K562 (cell line): ENCODE data around the gene ARL6IP6. TPM values are rescaled to one million over a fixed set of nuclear protein-coding genes. Genes with fewer than 3 reads are reported as not detected.

Experiments
- ARNT ChIP-seq, 2 experiments: fragments of 450-650 bp; IDR thresholded peaks; 2 replicates each; pipeline ENCODE4 v1.6.1; 2016; ENCODE audit warnings: mild to moderate bottlenecking in 1 of 2
- BCOR ChIP-seq: fragments of 450-650 bp; IDR thresholded peaks from 2 replicates; pipeline ENCODE4 v1.6.1; 2016
- HDGF ChIP-seq: fragments of 450-650 bp; IDR thresholded peaks from 2 replicates; pipeline ENCODE4 v1.6.1; 2016
- HNRNPL ChIP-seq: fragments of 200-400 bp; formaldehyde crosslinking; IDR thresholded peaks from 2 replicates; pipeline ENCODE4 v1.6.1; 2017; ENCODE audit warnings: low read depth, mild to moderate bottlenecking, low read length
- KDM5B ChIP-seq: fragments of 200-600 bp; sonication (generic); IDR thresholded peaks from 2 replicates; pipeline ENCODE4 v1.6.1; 2012; ENCODE audit warnings: low read depth, mild to moderate bottlenecking, moderate library complexity, low read length, control low read depth, inconsistent platforms; ENCODE audit not compliant: insufficient replicate concordance
- POU5F1 ChIP-seq: fragments of 150-350 bp; IDR thresholded peaks from 2 replicates; pipeline ENCODE4 v1.6.1; 2014; ENCODE audit warnings: borderline replicate concordance, low read length, low read depth, mild to moderate bottlenecking; ENCODE audit not compliant: partially characterized antibody
- TRIM24 ChIP-seq, 2 experiments: fragments of 450-650 bp; IDR thresholded peaks; 2 replicates each; pipeline ENCODE4 v1.6.1; 2016
- ZBTB49 ChIP-seq: sonication (generic); formaldehyde crosslinking; IDR thresholded peaks from 2 replicates; pipeline ENCODE4 v1.8.0; 2022; ENCODE audit warnings: missing genetic modification reagents, mild to moderate bottlenecking, borderline replicate concordance
- ZNF324 ChIP-seq: fragments of 250-450 bp; sonication (Bioruptor Pico); IDR thresholded peaks from 2 replicates; pipeline ENCODE4 v1.4.0; 2020; ENCODE audit warnings: mild to moderate bottlenecking
- polyA plus RNA-seq, 8 experiments: library from polyadenylated mRNA; depleted of rRNA in 4 of 8; stranded (reverse) in 5 of 8; unstranded in 3 of 8; fragments of >200 nt; fragmentation: Nextera tagmentation in 2 of 8; fragmentation: Illumina TruSeq in 1 of 8; extraction: Ambion mirVana in 2 of 8; extraction: Trizol in 1 of 8; gene quantifications; 2 replicates each; pipeline versions ENCODE4 v1.2.1 to v1.2.3, GENCODE V29; 2011 to 2014; ENCODE audit warnings: inconsistent platforms in 1 of 8, missing spikeins in 1 of 8
- total RNA-seq, 7 experiments: library from RNA; depleted of rRNA in 6 of 7; stranded (reverse); fragments of >200 nt in 6 of 7; fragmentation: Illumina TruSeq in 2 of 7; extraction: Trizol in 2 of 7; gene quantifications; 2 replicates each; pipeline versions ENCODE4 v1.2.1 to v1.2.3, GENCODE V29; 2011 to 2021; ENCODE audit warnings: low replicate concordance in 1 of 7

The ARL6IP6 gene
- total and polyA plus RNA-seq, 9 of the 15 experiments (the other 6 are each of a cell fraction or from before 2014, with no cell fraction given): 19.2 to 98.5 (median 36.2) TPM

- no peak; the same call in 1 of the 2 replicates for TF ChIP-seq ZBTB49 (CRISPR knock-in tag)
- no peak for TF ChIP-seq BCOR
- TF ChIP-seq POU5F1: no peak
- no peak for TF ChIP-seq KDM5B
- peak; percentile 49; the same call in 1 of the 2 replicates for TF ChIP-seq ZNF324 (CRISPR knock-in tag)
- TF ChIP-seq HDGF: 0 out of 2 replicates have a peak, but pooled peaks have one; percentile 38
- no peak for TF ChIP-seq ARNT (IDR thresholded peaks at IDR 0.05)
- no peak for TF ChIP-seq HNRNPL
- peak in 1 of 2 experiments; percentile 35; a peak in 1 of 4 replicates for TF ChIP-seq TRIM24 (IDR thresholded peaks at IDR 0.05)
These were observed 1.6 kb upstream of the ARL6IP6 start (continued) for GRCh38 chr2:152716805-152717227.
